ENCODE data around the gene NOS1. TPM values are rescaled to one million over a fixed set of nuclear protein-coding genes. Genes with fewer than 3 reads are reported as not detected.

The NOS1 gene
- total RNA-seq, 1 donor from 2014 or later: 0.05 TPM

- no peaks in the 10 kb centered on the region for H3K4me1 Mint-ChIP-seq (ENCODE audit: unreplicated experiment)
- peaks cover 10% of the 10 kb centered on the region for H3K27me3 Mint-ChIP-seq (ENCODE audit: unreplicated experiment)
- no peak for DNase-seq (ENCODE audit: extremely low spot score, unreplicated experiment)
- no peak overlapping the region for H3K27ac Mint-ChIP-seq (ENCODE audit: unreplicated experiment)
- no peak overlapping the region for H3K4me3 Mint-ChIP-seq (ENCODE audit: unreplicated experiment)
- no peak for TF ChIP-seq CTCF (IDR thresholded peaks at IDR 0.05)
- H3K36me3 Mint-ChIP-seq (ENCODE audit: unreplicated experiment): no peaks in the 10 kb centered on the region
- no peaks in the 10 kb centered on the region for H3K9me3 Mint-ChIP-seq (ENCODE audit: unreplicated experiment)
These were observed 127.0 kb downstream of the NOS1 start for GRCh38 chr12:117234441-117234840.

GRCh38 chr12:117231750-117232149 is 129.7 kb downstream of the NOS1 start:
- Mint-ChIP-seq H3K27ac (ENCODE audit: unreplicated experiment) (no peak overlapping the region), H3K4me1 (ENCODE audit: unreplicated experiment) (no peaks in the 10 kb centered on the region), H3K9me3 (ENCODE audit: unreplicated experiment) (no peaks in the 10 kb centered on the region), H3K36me3 (ENCODE audit: unreplicated experiment) (no peaks in the 10 kb centered on the region), H3K27me3 (ENCODE audit: unreplicated experiment) (peaks cover 10% of the 10 kb centered on the region), H3K4me3 (ENCODE audit: unreplicated experiment) (no peak overlapping the region)
- TF ChIP-seq CTCF (IDR thresholded peaks at IDR 0.05): no peak
- DNase-seq (ENCODE audit: extremely low spot score, unreplicated experiment): no peak

GRCh38 chr12:117228239-117228638 is 133.2 kb downstream of the NOS1 start:
- Mint-ChIP-seq H3K4me3 (ENCODE audit: unreplicated experiment) (no peak overlapping the region), H3K36me3 (ENCODE audit: unreplicated experiment) (no peaks in the 10 kb centered on the region), H3K27ac (ENCODE audit: unreplicated experiment) (no peak overlapping the region), H3K27me3 (ENCODE audit: unreplicated experiment) (peaks cover 7% of the 10 kb centered on the region), H3K4me1 (ENCODE audit: unreplicated experiment) (no peaks in the 10 kb centered on the region), H3K9me3 (ENCODE audit: unreplicated experiment) (no peaks in the 10 kb centered on the region)
- TF ChIP-seq CTCF (IDR thresholded peaks at IDR 0.05): no peak
- DNase-seq (ENCODE audit: extremely low spot score, unreplicated experiment): no peak

- peaks cover 7% of the 10 kb centered on the region for H3K27me3 Mint-ChIP-seq (ENCODE audit: unreplicated experiment)
These were observed 134.3 kb downstream of the NOS1 start for GRCh38 chr12:117227000-117227653.

GRCh38 chr12:117226505-117226904 is 134.9 kb downstream of the NOS1 start:
- TF ChIP-seq CTCF (IDR thresholded peaks at IDR 0.05): no peak
- no peaks in the 10 kb centered on the region for H3K9me3 Mint-ChIP-seq (ENCODE audit: unreplicated experiment)
- H3K36me3 Mint-ChIP-seq (ENCODE audit: unreplicated experiment): no peaks in the 10 kb centered on the region
- no peaks in the 10 kb centered on the region for H3K4me1 Mint-ChIP-seq (ENCODE audit: unreplicated experiment)
- no peak for DNase-seq (ENCODE audit: extremely low spot score, unreplicated experiment)
- no peak overlapping the region for H3K27ac Mint-ChIP-seq (ENCODE audit: unreplicated experiment)
- H3K4me3 Mint-ChIP-seq (ENCODE audit: unreplicated experiment): no peak overlapping the region
- peaks cover 7% of the 10 kb centered on the region for H3K27me3 Mint-ChIP-seq (ENCODE audit: unreplicated experiment)

More at GRCh38 chr12:117227000-117227653, 134.3 kb downstream of the NOS1 start:
- TF ChIP-seq CTCF (IDR thresholded peaks at IDR 0.05): no peak
- Mint-ChIP-seq H3K4me1 (ENCODE audit: unreplicated experiment) (no peaks in the 10 kb centered on the region), H3K27ac (ENCODE audit: unreplicated experiment) (no peak overlapping the region), H3K9me3 (ENCODE audit: unreplicated experiment) (no peaks in the 10 kb centered on the region), H3K4me3 (ENCODE audit: unreplicated experiment) (no peak overlapping the region), H3K36me3 (ENCODE audit: unreplicated experiment) (no peaks in the 10 kb centered on the region)
- no peak for DNase-seq (ENCODE audit: extremely low spot score, unreplicated experiment)

All from osteocyte (in vitro differentiated cells).